SK-N-MC (cell line): ENCODE results near the gene METTL17.

Experiments used
- EZH2 ChIP-seq: fragments of 200-600 bp; sonication (generic); IDR thresholded peaks from one replicate; pipeline ENCODE4 v1.6.1; 2017; ENCODE audit warnings: antibody characterized with exemption
- FOXP2 ChIP-seq: optimal IDR thresholded peaks from 2 replicates; pipeline ENCODE3; 2011; ENCODE audit warnings: mild to moderate bottlenecking, moderate library complexity; ENCODE audit not compliant: insufficient read depth; ENCODE audit errors: extremely low read length, control extremely low read depth
- POLR2AphosphoS5 ChIP-seq: IDR thresholded peaks from 2 replicates; pipeline ENCODE4 v1.6.1; 2012; ENCODE audit warnings: mild to moderate bottlenecking, low read depth, low read length, borderline replicate concordance

GRCh38 chr14:21034707-21035106 is 44.9 kb downstream of the METTL17 start, which contains the start of gene RNASE13:
- TF ChIP-seq EZH2 = no peak
- TF ChIP-seq POLR2AphosphoS5 = no peak
- no peak for TF ChIP-seq FOXP2
